ENCODE results near the gene SLC24A3. TPM values are rescaled to one million over a fixed set of nuclear protein-coding genes. Genes with fewer than 3 reads are reported as not detected.

Gene SLC24A3
- total RNA-seq, 1 experiment from 2014 or later, result 46.0 TPM

DNA sequence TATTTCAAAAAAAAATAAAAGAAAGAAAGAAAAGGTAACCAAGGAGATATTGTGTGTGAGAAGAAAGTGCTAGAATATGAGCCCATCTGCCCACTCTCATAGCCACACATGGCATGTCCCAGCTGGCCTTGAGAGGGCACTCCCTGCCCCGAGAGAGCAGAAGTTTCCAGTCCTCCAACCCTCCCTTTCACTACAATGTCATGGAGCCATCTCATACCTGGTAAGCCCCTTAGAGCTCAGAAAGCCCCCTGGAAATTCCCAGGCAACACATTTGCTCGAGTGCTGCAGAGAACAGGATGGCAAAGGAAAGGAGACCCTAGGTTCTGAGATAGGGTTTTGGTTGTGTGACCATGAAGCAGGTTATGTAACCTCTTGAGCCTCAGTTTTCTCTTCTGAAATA is 469.8 kb downstream of the SLC24A3 start:
- H3K4me3 ChIP-seq (ENCODE audit: low read depth, low read length, poor library complexity, severe bottlenecking), result no peak overlapping the region
- no peaks in the 10 kb centered on the region for H3K4me1 ChIP-seq (ENCODE audit: insufficient read depth, low read length, poor library complexity, severe bottlenecking)
- CTCF ChIA-PET, result no interaction called here
- H3K27ac ChIP-seq (ENCODE audit: low read depth, low read length, poor library complexity, severe bottlenecking), result no peak overlapping the region
- no peaks in the 10 kb centered on the region for H3K9me3 ChIP-seq (ENCODE audit: low read depth, low read length, poor library complexity, severe bottlenecking)
- TF ChIP-seq EZH2 (IDR thresholded peaks at IDR 0.05; ENCODE audit: borderline replicate concordance, low read depth, low read length, poor library complexity, severe bottlenecking), result no peak
- TF ChIP-seq, protein P1, sequence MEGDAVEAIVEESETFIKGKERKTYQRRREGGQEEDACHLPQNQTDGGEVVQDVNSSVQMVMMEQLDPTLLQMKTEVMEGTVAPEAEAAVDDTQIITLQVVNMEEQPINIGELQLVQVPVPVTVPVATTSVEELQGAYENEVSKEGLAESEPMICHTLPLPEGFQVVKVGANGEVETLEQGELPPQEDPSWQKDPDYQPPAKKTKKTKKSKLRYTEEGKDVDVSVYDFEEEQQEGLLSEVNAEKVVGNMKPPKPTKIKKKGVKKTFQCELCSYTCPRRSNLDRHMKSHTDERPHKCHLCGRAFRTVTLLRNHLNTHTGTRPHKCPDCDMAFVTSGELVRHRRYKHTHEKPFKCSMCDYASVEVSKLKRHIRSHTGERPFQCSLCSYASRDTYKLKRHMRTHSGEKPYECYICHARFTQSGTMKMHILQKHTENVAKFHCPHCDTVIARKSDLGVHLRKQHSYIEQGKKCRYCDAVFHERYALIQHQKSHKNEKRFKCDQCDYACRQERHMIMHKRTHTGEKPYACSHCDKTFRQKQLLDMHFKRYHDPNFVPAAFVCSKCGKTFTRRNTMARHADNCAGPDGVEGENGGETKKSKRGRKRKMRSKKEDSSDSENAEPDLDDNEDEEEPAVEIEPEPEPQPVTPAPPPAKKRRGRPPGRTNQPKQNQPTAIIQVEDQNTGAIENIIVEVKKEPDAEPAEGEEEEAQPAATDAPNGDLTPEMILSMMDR (conservative IDR thresholded peaks at IDR 0.05; ENCODE audit: low read depth, low read length), result no peak
- H3K36me3 ChIP-seq (ENCODE audit: insufficient read depth, low read length, poor library complexity, severe bottlenecking), result peaks cover 27% of the 10 kb centered on the region
- POLR2A ChIA-PET (ENCODE audit: low non-redundant PET), result no interaction called here
- DNase-seq (ENCODE audit: low spot score), result no peak
- H3K27me3 ChIP-seq (replicated peaks; ENCODE audit: insufficient read depth, low read depth, low read length, poor library complexity), result no peaks in the 10 kb centered on the region
- intact Hi-C loops (cut with micrococcal nuclease; ENCODE audit: unreplicated experiment), result no loop called here
- no TSS peak for BruUV-seq (replicated peaks)

DNA sequence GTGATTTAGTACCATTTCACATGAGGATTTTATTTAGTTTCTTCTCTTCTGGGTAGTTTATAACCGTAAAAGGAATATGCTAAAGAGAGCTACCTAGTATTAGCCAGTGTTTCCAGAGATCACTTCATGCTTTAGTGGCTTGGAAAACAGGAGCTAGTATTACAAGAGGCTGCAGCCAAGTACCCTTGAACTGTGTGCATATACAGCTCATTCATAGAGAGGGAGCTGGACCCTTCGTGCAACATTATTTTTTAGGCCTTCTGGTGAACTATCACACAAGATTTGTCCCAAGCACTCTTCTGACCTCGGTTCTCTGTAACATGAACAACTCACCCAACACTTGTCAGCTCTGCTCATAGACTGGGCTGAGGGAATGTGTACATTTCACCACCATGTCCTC is 470.7 kb downstream of the SLC24A3 start:
- POLR2A ChIA-PET (ENCODE audit: low non-redundant PET), result no interaction called here
- no peak overlapping the region for H3K27ac ChIP-seq (ENCODE audit: low read depth, low read length, poor library complexity, severe bottlenecking)
- no peak overlapping the region for H3K4me3 ChIP-seq (ENCODE audit: low read depth, low read length, poor library complexity, severe bottlenecking)
- TF ChIP-seq EZH2 (IDR thresholded peaks at IDR 0.05; ENCODE audit: borderline replicate concordance, low read depth, low read length, poor library complexity, severe bottlenecking), result no peak
- TF ChIP-seq, protein P1 (conservative IDR thresholded peaks at IDR 0.05; ENCODE audit: low read depth, low read length), result no peak
- intact Hi-C loops (cut with micrococcal nuclease; ENCODE audit: unreplicated experiment), result no loop called here
- BruUV-seq (replicated peaks), result no TSS peak
- CTCF ChIA-PET, result no interaction called here
- H3K4me1 ChIP-seq (ENCODE audit: insufficient read depth, low read length, poor library complexity, severe bottlenecking), result no peaks in the 10 kb centered on the region
- H3K9me3 ChIP-seq (ENCODE audit: low read depth, low read length, poor library complexity, severe bottlenecking), result no peaks in the 10 kb centered on the region
- DNase-seq (ENCODE audit: low spot score), result no peak
- no peaks in the 10 kb centered on the region for H3K27me3 ChIP-seq (replicated peaks; ENCODE audit: insufficient read depth, low read depth, low read length, poor library complexity)
- H3K36me3 ChIP-seq (ENCODE audit: insufficient read depth, low read length, poor library complexity, severe bottlenecking), result peaks cover 27% of the 10 kb centered on the region

DNA sequence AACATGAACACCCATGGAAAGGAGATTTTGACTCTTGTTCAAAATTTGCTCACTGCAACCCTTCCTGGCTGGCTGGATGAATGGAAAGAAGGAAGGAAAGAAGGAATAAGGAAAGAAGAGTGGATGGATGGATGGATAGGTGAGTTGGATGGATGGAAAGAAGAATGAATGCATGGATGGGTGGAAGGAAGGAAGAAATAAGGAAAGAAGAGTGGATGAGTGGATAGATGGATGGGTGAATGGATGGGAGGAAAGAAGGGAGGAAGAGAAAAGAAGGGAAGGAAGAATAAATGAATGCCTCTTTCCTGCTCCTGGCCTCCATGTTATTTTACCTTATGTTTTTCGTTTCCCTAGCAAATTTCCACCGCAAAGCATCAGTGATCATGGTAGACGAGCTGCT is 471.4 kb downstream of the SLC24A3 start:
- no peaks in the 10 kb centered on the region for H3K4me1 ChIP-seq (ENCODE audit: insufficient read depth, low read length, poor library complexity, severe bottlenecking)
- no peak for DNase-seq (ENCODE audit: low spot score)
- intact Hi-C loops (cut with micrococcal nuclease; ENCODE audit: unreplicated experiment), result no loop called here
- H3K36me3 ChIP-seq (ENCODE audit: insufficient read depth, low read length, poor library complexity, severe bottlenecking), result peaks cover 27% of the 10 kb centered on the region
- H3K4me3 ChIP-seq (ENCODE audit: low read depth, low read length, poor library complexity, severe bottlenecking), result no peak overlapping the region
- TF ChIP-seq EZH2 (IDR thresholded peaks at IDR 0.05; ENCODE audit: borderline replicate concordance, low read depth, low read length, poor library complexity, severe bottlenecking), result no peak
- TF ChIP-seq, protein P1 (conservative IDR thresholded peaks at IDR 0.05; ENCODE audit: low read depth, low read length), result no peak
- H3K27me3 ChIP-seq (replicated peaks; ENCODE audit: insufficient read depth, low read depth, low read length, poor library complexity), result no peaks in the 10 kb centered on the region
- POLR2A ChIA-PET (ENCODE audit: low non-redundant PET), result no interaction called here
- CTCF ChIA-PET, result no interaction called here
- no peak overlapping the region for H3K27ac ChIP-seq (ENCODE audit: low read depth, low read length, poor library complexity, severe bottlenecking)
- H3K9me3 ChIP-seq (ENCODE audit: low read depth, low read length, poor library complexity, severe bottlenecking), result no peaks in the 10 kb centered on the region
- BruUV-seq (replicated peaks), result no TSS peak
